Muscle layer of duodenum (tissue), 2 donors: Measurements from ENCODE around the gene MRPL55.

Experiments
- H3K27ac ChIP-seq: one replicate; pipeline ENCODE4 v1.7.0; 2013; ENCODE audit warnings: mild to moderate bottlenecking, low read length
- H3K27me3 ChIP-seq: one replicate; pipeline ENCODE4 v1.7.0; 2013; ENCODE audit warnings: low read depth, mild to moderate bottlenecking, control low read depth, low read length
- H3K36me3 ChIP-seq, 2 donors: one replicate each; pipeline ENCODE4 v1.7.0; 2013; ENCODE audit warnings: low read length in 2 of 2, control low read depth in 1 of 2, mild to moderate bottlenecking in 1 of 2; ENCODE audit not compliant: insufficient read depth in 2 of 2, control insufficient read depth in 1 of 2
- H3K4me1 ChIP-seq, 2 donors: one replicate each; pipeline ENCODE4 v1.7.0; 2013; ENCODE audit warnings: low read length in 2 of 2, mild to moderate bottlenecking in 2 of 2, control low read depth in 1 of 2, moderate library complexity in 1 of 2; ENCODE audit not compliant: insufficient read depth in 2 of 2, control insufficient read depth in 1 of 2
- H3K4me3 ChIP-seq, 2 donors: one replicate each; pipeline ENCODE4 v1.7.0; 2013; ENCODE audit warnings: low read length in 2 of 2, low read depth in 1 of 2, mild to moderate bottlenecking in 1 of 2
- H3K9me3 ChIP-seq, 2 donors: one replicate each; pipeline ENCODE4 v1.7.0; 2013; ENCODE audit warnings: low read length in 2 of 2, control low read depth in 1 of 2, mild to moderate bottlenecking in 1 of 2; ENCODE audit not compliant: control insufficient read depth in 1 of 2
- donor health status: healthy.

MRPL55 gene

GRCh38 chr1:228139931-228140723 is 31.0 kb upstream of the MRPL55 start, which contains the start of gene GUK1:
Gene GUK1, plus strand, starts transcription at chr1:228140279. Its CDS starts 24 bp downstream, at chr1:228140303.
- Histone ChIP-seq H3K36me3 (peaks cover 0 to 4% of the 10 kb centered on the region in 2 donors), H3K4me1 (peaks cover 12 to 38% of the 10 kb centered on the region in 2 donors), H3K27me3 (no peaks in the 10 kb centered on the region), H3K9me3 (no peaks in the 10 kb centered on the region), H3K4me3 (peak within 1 kb of the TSS; percentile 89 to 92), H3K27ac (peak within 1 kb of the TSS; percentile 92)

- H3K27me3 ChIP-seq = no peaks in the 10 kb centered on the region
- no peaks in the 10 kb centered on the region for H3K9me3 ChIP-seq
- H3K36me3 ChIP-seq = peaks cover 0 to 4% of the 10 kb centered on the region in 2 donors
- H3K27ac ChIP-seq = peak overlapping the region; percentile 83
- peak overlapping the region; percentile 89 to 92 for H3K4me3 ChIP-seq
- H3K4me1 ChIP-seq = peaks cover 12 to 37% of the 10 kb centered on the region in 2 donors
Measured at GRCh38 chr1:228139406-228139930, 30.4 kb upstream of the MRPL55 start.

GRCh38 chr1:228136901-228137300 is 27.8 kb upstream of the MRPL55 start:
- Histone ChIP-seq H3K27ac (no peak overlapping the region), H3K4me3 (no peak overlapping the region), H3K36me3 (peaks cover 0 to 4% of the 10 kb centered on the region in 2 donors)

GRCh38 chr1:228134591-228134990 is 25.5 kb upstream of the MRPL55 start:
- Histone ChIP-seq H3K9me3 (no peaks in the 10 kb centered on the region), H3K27ac (no peak overlapping the region), H3K36me3 (no peaks in the 10 kb centered on the region), H3K4me3 (no peak overlapping the region), H3K27me3 (no peaks in the 10 kb centered on the region), H3K4me1 (no peaks in the 10 kb centered on the region)

More at GRCh38 chr1:228136901-228137300, 27.8 kb upstream of the MRPL55 start:
- H3K9me3 ChIP-seq = no peaks in the 10 kb centered on the region
- peaks cover 3 to 12% of the 10 kb centered on the region in 2 donors for H3K4me1 ChIP-seq
- no peaks in the 10 kb centered on the region for H3K27me3 ChIP-seq

- H3K4me3 ChIP-seq = no peak overlapping the region
- H3K4me1 ChIP-seq = no peaks in the 10 kb centered on the region
- H3K27me3 ChIP-seq = no peaks in the 10 kb centered on the region
- no peaks in the 10 kb centered on the region for H3K9me3 ChIP-seq
- H3K36me3 ChIP-seq = no peaks in the 10 kb centered on the region
- H3K27ac ChIP-seq = no peak overlapping the region
Measured at GRCh38 chr1:228131766-228132165, 22.7 kb upstream of the MRPL55 start.

- H3K36me3 ChIP-seq = no peaks in the 10 kb centered on the region
- H3K4me3 ChIP-seq = no peak overlapping the region
- H3K9me3 ChIP-seq = no peaks in the 10 kb centered on the region
- H3K4me1 ChIP-seq = no peaks in the 10 kb centered on the region
- no peak overlapping the region for H3K27ac ChIP-seq
- no peaks in the 10 kb centered on the region for H3K27me3 ChIP-seq
Measured at GRCh38 chr1:228125185-228125584, 16.1 kb upstream of the MRPL55 start.

GRCh38 chr1:228123505-228123904 is 14.4 kb upstream of the MRPL55 start:
- Histone ChIP-seq H3K27me3 (no peaks in the 10 kb centered on the region), H3K9me3 (no peaks in the 10 kb centered on the region), H3K4me3 (no peak overlapping the region), H3K36me3 (no peaks in the 10 kb centered on the region), H3K27ac (no peak overlapping the region), H3K4me1 (no peaks in the 10 kb centered on the region)

- H3K4me1 ChIP-seq = no peaks in the 10 kb centered on the region
- H3K27me3 ChIP-seq = no peaks in the 10 kb centered on the region
- H3K36me3 ChIP-seq = no peaks in the 10 kb centered on the region
- H3K4me3 ChIP-seq = no peak overlapping the region
- H3K9me3 ChIP-seq = no peaks in the 10 kb centered on the region
- H3K27ac ChIP-seq = no peak overlapping the region
Measured at GRCh38 chr1:228122921-228123441, 13.9 kb upstream of the MRPL55 start.

- Histone ChIP-seq H3K4me1 (no peaks in the 10 kb centered on the region), H3K4me3 (no peak overlapping the region), H3K27ac (no peak overlapping the region), H3K36me3 (no peaks in the 10 kb centered on the region), H3K27me3 (no peaks in the 10 kb centered on the region), H3K9me3 (no peaks in the 10 kb centered on the region)
Measured at GRCh38 chr1:228120857-228121489, 11.9 kb upstream of the MRPL55 start.

- H3K9me3 ChIP-seq = no peaks in the 10 kb centered on the region
- no peaks in the 10 kb centered on the region for H3K36me3 ChIP-seq
- no peaks in the 10 kb centered on the region for H3K4me1 ChIP-seq
- no peaks in the 10 kb centered on the region for H3K27me3 ChIP-seq
- H3K4me3 ChIP-seq = no peak overlapping the region
- H3K27ac ChIP-seq = no peak overlapping the region
Measured at GRCh38 chr1:228120351-228120750, 11.3 kb upstream of the MRPL55 start.

GRCh38 chr1:228118040-228118439 is 8.9 kb upstream of the MRPL55 start:
- H3K36me3 ChIP-seq = no peaks in the 10 kb centered on the region
- no peak overlapping the region for H3K4me3 ChIP-seq
- H3K4me1 ChIP-seq = no peaks in the 10 kb centered on the region
- no peaks in the 10 kb centered on the region for H3K9me3 ChIP-seq
- no peak overlapping the region for H3K27ac ChIP-seq
- H3K27me3 ChIP-seq = no peaks in the 10 kb centered on the region
